MM.1S (cell line): Measurements from ENCODE around the gene IL19.

Experiments
- EZH2 ChIP-seq: fragments of 300-600 bp; sonication (generic); optimal IDR thresholded peaks from 2 replicates; pipeline ENCODE3; 2017; ENCODE audit warnings: low read depth, mild to moderate bottlenecking, antibody characterized with exemption, low read length, mixed read lengths
- EZH2phosphoT487 ChIP-seq: fragments of 300-600 bp; sonication (generic); IDR thresholded peaks from 2 replicates; pipeline ENCODE4 v1.6.1; 2018; ENCODE audit warnings: antibody characterized with exemption, low read length
- TF ChIP-seq, protein P1 (sequence below): fragments of 300-600 bp; sonication (generic); IDR thresholded peaks from 2 replicates; pipeline ENCODE4 v1.5.1; 2016; ENCODE audit warnings: antibody characterized with exemption, low read length, mixed read lengths

DNA sequence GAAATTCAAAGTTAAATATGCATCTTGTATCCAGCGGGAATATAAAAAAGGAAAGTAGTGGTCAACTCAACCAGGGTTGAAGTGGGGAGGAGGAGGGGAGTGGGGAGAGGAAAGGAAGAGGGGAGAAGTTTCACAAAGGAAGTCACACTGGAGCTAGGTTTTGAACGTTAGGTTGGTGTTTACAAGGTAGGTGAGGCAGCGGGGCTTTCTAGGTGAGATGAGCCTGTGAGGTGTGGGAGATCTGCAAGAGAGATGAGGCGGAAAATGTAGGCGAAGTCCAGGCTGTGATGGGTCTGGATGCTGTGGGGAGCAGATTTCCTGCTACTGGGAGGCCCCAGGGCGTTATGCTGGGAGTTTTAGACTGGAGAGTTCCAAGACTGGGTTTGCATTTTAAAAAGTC is 58.7 kb downstream of the IL19 start:
- TF ChIP-seq, protein P1, sequence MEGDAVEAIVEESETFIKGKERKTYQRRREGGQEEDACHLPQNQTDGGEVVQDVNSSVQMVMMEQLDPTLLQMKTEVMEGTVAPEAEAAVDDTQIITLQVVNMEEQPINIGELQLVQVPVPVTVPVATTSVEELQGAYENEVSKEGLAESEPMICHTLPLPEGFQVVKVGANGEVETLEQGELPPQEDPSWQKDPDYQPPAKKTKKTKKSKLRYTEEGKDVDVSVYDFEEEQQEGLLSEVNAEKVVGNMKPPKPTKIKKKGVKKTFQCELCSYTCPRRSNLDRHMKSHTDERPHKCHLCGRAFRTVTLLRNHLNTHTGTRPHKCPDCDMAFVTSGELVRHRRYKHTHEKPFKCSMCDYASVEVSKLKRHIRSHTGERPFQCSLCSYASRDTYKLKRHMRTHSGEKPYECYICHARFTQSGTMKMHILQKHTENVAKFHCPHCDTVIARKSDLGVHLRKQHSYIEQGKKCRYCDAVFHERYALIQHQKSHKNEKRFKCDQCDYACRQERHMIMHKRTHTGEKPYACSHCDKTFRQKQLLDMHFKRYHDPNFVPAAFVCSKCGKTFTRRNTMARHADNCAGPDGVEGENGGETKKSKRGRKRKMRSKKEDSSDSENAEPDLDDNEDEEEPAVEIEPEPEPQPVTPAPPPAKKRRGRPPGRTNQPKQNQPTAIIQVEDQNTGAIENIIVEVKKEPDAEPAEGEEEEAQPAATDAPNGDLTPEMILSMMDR, result no peak
- TF ChIP-seq EZH2phosphoT487 (no peak), EZH2 (no peak)
